ENCODE measurements around the gene FBXO28. TPM values are rescaled to one million over a fixed set of nuclear protein-coding genes. Genes with fewer than 3 reads are reported as not detected.
A peak's percentile ranks its signal among the peaks of the same experiment; 100 is the strongest.

The FBXO28 gene
- polyA plus RNA-seq, 10 donors = 13.6 to 22.7 (median 19.3) TPM

GRCh38 chr1:224092111-224092510, 21.8 kb upstream of the FBXO28 start:
- no peak for DNase-seq

DNA sequence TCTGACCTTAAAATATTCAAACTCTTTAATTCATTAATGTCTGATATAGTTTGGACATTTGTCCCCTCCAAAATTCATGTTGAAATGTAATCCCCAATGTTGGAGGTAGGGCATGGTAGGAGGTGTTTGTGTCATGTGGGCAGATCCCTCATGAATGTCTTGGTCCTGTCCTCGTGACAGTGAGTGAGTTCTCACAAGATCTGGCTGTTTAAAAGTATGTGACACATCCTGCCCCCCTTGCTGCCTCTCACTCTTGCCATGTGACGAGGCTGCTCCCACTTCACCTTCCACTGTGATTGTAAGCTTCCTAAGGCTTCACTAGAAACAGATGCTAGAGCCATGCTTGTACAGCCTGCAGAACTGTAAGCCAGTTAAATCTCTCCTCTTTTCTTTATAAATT, 21.3 kb upstream of the FBXO28 start:
- no peak for DNase-seq

DNA sequence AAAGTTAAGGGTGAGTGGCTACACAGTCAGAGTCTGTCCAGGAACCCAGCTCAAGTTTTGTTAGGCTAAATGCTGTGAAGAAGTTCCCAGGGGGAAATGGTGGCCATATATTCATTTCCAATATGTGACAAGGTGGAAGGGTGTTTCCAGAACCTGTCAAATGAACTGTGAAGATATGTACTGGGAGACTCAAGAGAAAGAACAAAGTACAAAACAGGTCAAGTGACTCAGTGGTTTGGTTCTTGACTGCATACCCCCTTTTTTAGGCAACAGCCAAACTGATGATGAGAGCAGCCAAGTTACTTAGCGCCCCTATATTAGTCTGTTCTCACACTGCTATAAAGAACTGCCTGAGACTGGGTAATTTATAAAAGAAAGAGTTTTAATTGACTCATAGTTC, 18.6 kb upstream of the FBXO28 start:
- DNase-seq = no peak

DNA sequence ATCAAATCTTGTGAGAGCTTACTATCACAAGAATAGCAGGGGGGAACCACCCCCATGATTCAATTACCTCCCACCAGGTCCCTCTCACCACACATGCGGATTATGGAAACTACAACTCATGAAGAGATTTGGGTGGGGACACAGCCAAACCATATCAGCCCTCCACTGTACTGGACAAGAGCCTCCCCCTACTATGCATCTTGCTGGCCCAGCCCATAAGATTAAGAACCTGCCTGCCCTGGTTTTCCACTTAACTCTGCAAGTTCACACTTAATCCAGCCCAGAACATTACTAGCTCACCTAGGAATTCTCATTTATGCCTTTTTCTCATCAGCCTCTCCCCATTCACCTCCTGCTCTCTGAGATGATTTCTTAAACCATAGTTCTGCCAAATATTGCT, 18.0 kb upstream of the FBXO28 start:
- no peak for DNase-seq

- DNase-seq = no peak
These were observed 17.1 kb upstream of the FBXO28 start for GRCh38 chr1:224096773-224097172.

GRCh38 chr1:224098007-224098406, 15.9 kb upstream of the FBXO28 start:
- DNase-seq = no peak

DNA sequence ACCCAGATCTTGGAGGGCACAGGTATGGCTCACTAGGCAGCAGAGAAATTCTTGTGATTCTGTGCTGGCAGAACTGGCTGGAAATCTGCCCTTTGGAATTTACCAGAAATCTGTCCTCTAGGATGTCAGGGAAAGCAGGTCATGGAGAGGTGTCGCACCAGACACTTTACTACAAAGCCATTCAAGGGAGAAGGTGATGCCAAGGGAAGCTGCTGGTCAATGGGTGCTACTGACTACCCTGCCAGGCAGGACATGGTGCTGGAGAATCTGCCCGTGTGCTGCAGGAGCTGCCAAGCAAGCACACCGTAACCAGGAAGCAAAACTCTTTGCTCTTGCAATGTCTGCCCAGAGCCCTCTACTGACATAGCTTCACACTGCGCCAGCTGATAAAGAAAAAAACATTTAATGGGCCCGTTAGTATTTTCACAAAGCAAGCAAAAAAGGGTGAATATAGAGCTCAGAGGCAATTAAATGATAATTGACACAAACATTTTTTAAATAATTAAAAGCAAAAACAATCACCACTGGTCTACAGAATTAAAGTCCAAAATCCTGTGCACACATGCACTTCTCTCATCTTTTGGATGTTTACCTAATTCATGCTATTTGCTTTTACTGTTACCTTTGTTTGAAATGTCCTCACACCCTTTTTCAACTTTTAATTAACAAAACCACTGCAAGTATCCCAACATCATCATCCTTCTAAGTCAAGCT, 7.2 kb upstream of the FBXO28 start:
- peak in 2 of 3 donors; percentile 2 to 8 for DNase-seq

- DNase-seq = no peak
These were observed 6.7 kb upstream of the FBXO28 start for GRCh38 chr1:224107282-224107625.

DNA sequence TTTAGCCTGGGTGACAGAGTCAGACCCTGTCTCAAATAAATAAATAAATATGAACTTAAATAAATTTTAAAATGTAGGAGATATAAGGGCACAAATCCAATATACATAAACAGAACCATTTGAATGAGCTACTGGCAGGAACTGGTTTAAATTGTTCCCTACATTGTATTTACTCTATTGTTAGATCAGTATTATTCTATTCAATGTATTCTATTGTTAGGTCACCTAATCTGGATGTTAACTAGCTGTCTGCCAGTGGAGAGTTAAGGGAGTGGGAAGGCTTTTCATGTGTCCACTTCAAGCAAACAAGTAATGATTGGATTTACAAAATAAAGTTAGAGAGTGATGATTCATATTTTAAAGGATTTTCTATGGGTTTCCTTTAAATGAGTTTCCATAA, 4.9 kb upstream of the FBXO28 start:
- no peak for DNase-seq

DNA sequence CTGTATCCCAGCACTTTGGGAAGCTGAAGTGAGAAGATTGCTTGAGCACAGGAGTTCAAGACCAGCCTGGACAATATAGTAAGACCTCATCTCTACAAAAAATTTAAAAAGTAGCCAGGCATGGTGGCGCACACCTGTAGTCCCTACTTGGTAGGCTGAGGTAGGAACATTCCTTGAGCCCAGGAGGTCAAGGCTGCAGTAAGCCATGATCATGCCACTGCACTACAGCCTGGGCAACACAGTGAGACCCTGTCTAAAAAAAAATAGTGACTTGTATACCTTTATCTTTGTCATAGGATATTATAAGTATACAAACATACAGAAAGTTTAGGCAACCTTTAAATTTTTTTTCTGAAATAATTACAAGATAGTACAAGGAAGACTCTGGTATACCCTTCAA, 3.9 kb upstream of the FBXO28 start:
- DNase-seq = no peak

GRCh38 chr1:224113005-224113404, 906 bp upstream of the FBXO28 start:
- DNase-seq = no peak

- no peak for DNase-seq
These were observed 380 bp upstream of the FBXO28 start for GRCh38 chr1:224113545-224113917.

DNA sequence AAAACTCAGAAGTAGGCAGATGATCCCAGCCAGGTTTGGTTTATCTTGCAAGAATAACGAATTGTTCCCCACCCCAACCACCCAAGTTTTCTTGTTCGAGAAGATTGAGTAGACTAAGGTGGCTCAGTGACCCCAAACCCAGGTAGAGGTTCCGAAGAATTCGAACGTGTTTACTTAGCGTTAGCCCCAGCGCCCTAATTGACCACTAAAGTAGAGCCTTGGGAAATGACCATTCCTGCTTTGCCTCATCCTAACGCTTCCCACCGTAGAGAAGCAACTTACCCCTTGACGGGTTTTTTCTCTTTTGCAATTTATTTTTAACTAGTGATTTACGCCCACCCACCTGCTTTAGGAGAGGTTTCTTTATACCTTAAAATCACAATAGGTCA, 870 bp downstream of the FBXO28 start:
- DNase-seq = peak in 1 of 3 donors; percentile 2

- peak; percentile 34 to 52 (median 39) for DNase-seq
These were observed 2.2 kb downstream of the FBXO28 start for GRCh38 chr1:224116131-224116530.

- DNase-seq = no peak
These were observed 4.8 kb downstream of the FBXO28 start for GRCh38 chr1:224118688-224119087.

- DNase-seq = no peak
These were observed 9.2 kb downstream of the FBXO28 start for GRCh38 chr1:224123136-224123535.

DNA sequence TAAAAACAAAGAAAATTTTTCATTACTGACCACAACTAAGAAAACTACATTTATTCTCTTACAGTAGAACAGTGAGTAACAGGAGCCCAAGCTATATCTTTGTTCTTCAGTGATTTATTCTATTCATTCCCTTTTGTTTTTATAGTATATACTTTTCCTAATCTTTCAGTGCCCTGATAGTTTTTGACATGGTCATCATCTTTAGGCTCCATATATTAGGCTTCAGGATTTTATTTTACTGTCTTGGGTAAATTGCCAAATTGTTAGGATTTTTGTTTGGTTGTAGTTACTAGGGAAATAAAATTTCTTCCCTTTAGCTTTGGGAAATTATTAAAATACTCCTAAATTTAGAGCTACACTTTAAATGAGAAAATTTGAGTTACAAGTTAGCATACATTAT, 10.3 kb downstream of the FBXO28 start:
- no peak for DNase-seq

DNA sequence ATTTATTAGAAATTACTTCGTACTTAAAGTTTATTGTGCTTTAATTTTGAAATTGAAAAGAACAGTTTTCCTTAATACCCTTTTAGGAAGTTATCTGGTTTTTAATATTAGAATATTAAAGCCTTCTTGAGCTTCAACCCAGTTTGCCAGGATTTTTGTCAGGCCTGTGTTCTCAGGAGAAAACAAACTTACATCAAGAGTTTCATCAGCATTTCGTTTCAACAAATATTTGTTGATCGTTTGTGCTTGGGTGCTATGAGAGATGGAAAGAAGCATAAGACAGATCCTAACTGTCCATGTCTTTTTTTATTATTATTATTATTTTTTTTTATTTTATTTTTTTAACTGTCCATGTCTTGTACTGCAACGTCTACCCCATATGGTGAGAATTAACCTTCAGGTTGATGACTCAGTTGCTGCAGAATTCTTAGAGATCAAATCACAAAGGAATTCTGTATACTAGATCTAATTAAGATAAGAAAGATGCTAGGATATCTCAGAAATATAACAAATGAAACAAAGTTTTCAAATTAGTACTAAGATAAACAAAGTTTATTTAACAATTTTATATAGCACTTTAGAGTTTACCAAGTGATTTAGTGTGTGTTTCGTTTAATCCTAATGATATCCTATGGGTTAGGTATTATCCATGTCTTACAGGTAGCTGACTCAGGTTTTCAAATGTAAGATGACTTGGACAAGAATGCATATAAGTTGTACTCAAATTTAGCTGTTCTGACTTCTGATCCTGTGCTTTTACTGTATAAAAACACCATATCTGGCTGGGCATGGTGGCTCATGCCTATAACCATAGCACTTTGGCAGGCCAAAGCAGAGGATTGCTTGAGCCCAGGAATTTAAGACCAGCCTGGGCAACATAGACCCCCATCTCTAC, 14.3 kb downstream of the FBXO28 start:
- DNase-seq = peak in 1 of 3 donors; percentile 39

DNA sequence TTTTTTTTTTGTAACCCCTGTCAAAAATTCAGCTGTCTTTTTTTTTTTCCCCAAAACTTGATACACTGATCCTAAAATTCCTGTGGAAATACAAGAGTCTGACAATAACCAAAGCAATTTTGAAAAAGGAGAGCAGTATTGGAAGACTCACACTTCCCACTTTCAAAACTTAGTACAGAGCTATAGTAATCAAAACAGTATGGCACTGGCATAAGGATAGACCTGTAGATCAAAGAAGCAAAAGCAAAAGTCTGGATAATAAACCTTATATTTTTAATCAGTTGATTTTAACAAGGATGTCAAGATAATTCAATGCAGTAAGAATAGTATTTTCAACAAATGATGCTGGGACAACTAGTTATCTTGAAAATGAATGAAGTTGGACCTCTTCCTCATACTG, 17.3 kb downstream of the FBXO28 start:
- DNase-seq = no peak

- DNase-seq = no peak
These were observed 19.0 kb downstream of the FBXO28 start for GRCh38 chr1:224132901-224133300.

DNA sequence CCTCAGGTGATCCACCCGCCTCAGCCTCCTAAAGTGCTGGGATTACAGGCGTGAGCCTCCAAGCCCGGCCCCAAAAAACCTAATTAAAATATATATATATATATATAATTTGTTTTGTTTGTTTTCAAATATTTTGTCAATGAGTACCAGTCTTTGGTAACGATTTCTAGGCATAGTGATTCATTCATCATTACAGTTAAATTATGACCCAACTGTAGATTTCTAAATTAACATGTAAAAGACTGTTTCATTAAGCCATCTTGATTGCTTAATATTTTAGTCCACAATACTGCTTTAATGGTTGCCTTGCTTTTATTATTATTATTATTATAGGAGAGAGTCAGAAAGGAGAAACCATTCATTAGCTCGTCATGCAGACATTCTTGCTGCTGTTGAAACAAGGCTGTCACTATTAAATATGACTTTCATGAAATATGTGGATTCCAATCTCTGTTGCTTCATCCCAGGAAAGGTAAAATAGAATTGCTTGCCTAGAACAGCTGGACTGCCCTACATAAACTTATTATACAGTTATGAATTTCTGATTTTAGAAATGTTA, 19.9 kb downstream of the FBXO28 start:
- no peak for DNase-seq

DNA sequence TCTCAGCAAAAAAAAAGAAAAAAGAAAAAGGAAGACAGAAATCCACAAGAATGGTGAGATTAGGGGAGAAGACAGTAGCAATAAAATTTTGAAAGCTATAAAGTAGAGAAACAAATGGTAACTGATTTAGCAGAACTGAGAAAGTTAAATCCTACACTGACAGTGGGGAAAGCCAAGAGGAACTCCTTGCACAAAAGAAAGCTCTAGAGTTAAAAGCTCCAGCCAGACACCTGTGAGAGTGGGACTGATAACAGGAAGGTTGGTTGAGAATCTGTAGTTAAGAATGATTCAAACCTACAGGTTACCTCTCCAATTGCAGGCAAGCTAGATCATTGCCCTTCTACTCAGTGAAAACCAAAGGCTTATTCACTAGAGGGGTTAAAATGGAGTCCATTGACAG, 23.6 kb downstream of the FBXO28 start:
- no peak for DNase-seq

GRCh38 chr1:224138198-224138597, 24.3 kb downstream of the FBXO28 start:
- no peak for DNase-seq
